Osteoblast (primary cell): Measurements from ENCODE around the gene SLC9A1. TPM values are rescaled to one million over a fixed set of nuclear protein-coding genes. Genes with fewer than 3 reads are reported as not detected.

ENCODE experiments used
- DNase-seq: peaks from one replicate; pipeline ENCODE4 v3.0.0; 2011; ENCODE audit warnings: low spot score, mixed read lengths; ENCODE audit not compliant: insufficient read length; ENCODE audit errors: missing footprints
- H2AFZ ChIP-seq: 2 replicates; pipeline ENCODE4 v1.6.0; 2011; ENCODE audit warnings: mild to moderate bottlenecking, low read length
- H3K27ac ChIP-seq: 2 replicates; pipeline ENCODE4 v1.5.1; 2011; ENCODE audit warnings: mild to moderate bottlenecking, low read depth, low read length, moderate library complexity
- H3K27me3 ChIP-seq: 2 replicates; pipeline ENCODE4 v1.6.0; 2012; ENCODE audit warnings: mild to moderate bottlenecking, control low read depth, inconsistent platforms, low read length, moderate library complexity; ENCODE audit not compliant: insufficient read depth
- H3K36me3 ChIP-seq: 2 replicates; pipeline ENCODE4 v1.5.1; 2011; ENCODE audit warnings: mild to moderate bottlenecking, low read length, control low read depth, moderate library complexity; ENCODE audit not compliant: insufficient read depth
- H3K4me1 ChIP-seq: 2 replicates; pipeline ENCODE4 v1.5.1; 2011; ENCODE audit warnings: mild to moderate bottlenecking, low read length, control low read depth, moderate library complexity; ENCODE audit not compliant: insufficient read depth
- H3K4me2 ChIP-seq: 2 replicates; pipeline ENCODE4 v1.6.0; 2011; ENCODE audit warnings: mild to moderate bottlenecking, low read length; ENCODE audit not compliant: insufficient read depth
- H3K4me3 ChIP-seq: fragments of 200-600 bp; sonication (generic); 3 replicates; pipeline ENCODE4 v1.5.1; 2012; ENCODE audit warnings: mild to moderate bottlenecking, low read length, inconsistent platforms; ENCODE audit not compliant: insufficient read depth
- H3K79me2 ChIP-seq: 2 replicates; pipeline ENCODE4 v1.6.0; 2012; ENCODE audit warnings: mild to moderate bottlenecking, low read length, control low read depth, inconsistent platforms; ENCODE audit not compliant: insufficient read depth
- H3K9me3 ChIP-seq: 2 replicates; pipeline ENCODE4 v1.5.1; 2011; ENCODE audit warnings: low read depth, low read length, control low read depth
- H4K20me1 ChIP-seq: 2 replicates; pipeline ENCODE4 v1.6.0; 2012; ENCODE audit warnings: mild to moderate bottlenecking, low read length, control low read depth; ENCODE audit not compliant: insufficient read depth
- CTCF ChIP-seq: IDR thresholded peaks from 2 replicates; pipeline ENCODE4 v1.5.1; 2011; ENCODE audit warnings: mild to moderate bottlenecking, low read depth, low read length, moderate library complexity; ENCODE audit errors: extremely low read depth
- total RNA-seq: library from RNA; depleted of rRNA; stranded (reverse); fragments of >200 nt; gene quantifications from 2 replicates; pipeline ENCODE4 v1.2.3, GENCODE V29; 2012

Gene SLC9A1
- total RNA-seq, 1 donor, result 7.6 TPM

- Histone ChIP-seq H3K27ac (no peak overlapping the region), H4K20me1 (no peaks in the 10 kb centered on the region), H3K36me3 (no peaks in the 10 kb centered on the region), H3K79me2 (no peaks in the 10 kb centered on the region), H3K4me2 (no peak overlapping the region), H3K27me3 (peaks cover 3% of the 10 kb centered on the region), H2AFZ (no peak overlapping the region), H3K4me1 (no peaks in the 10 kb centered on the region), H3K4me3 (no peak overlapping the region), H3K9me3 (peaks cover 4% of the 10 kb centered on the region)
- no peak for DNase-seq
- no peak for TF ChIP-seq CTCF
Observed at GRCh38 chr1:27086628-27087027, 68.3 kb downstream of the SLC9A1 start.

GRCh38 chr1:27086026-27086425 lies 68.9 kb downstream of the SLC9A1 start:
- no peak for DNase-seq
- no peak for TF ChIP-seq CTCF
- peaks cover 3% of the 10 kb centered on the region for H3K27me3 ChIP-seq
- H3K27ac ChIP-seq, result no peak overlapping the region
- no peak overlapping the region for H3K4me3 ChIP-seq
- H3K79me2 ChIP-seq, result no peaks in the 10 kb centered on the region
- no peak overlapping the region for H2AFZ ChIP-seq
- H3K36me3 ChIP-seq, result no peaks in the 10 kb centered on the region
- H3K4me1 ChIP-seq, result no peaks in the 10 kb centered on the region
- no peaks in the 10 kb centered on the region for H4K20me1 ChIP-seq
- H3K4me2 ChIP-seq, result no peak overlapping the region
- peaks cover 4% of the 10 kb centered on the region for H3K9me3 ChIP-seq

GRCh38 chr1:27084107-27084506 lies 70.8 kb downstream of the SLC9A1 start:
- no peak for TF ChIP-seq CTCF
- Histone ChIP-seq H3K4me2 (no peak overlapping the region), H3K27me3 (peaks cover 3% of the 10 kb centered on the region), H3K4me1 (no peaks in the 10 kb centered on the region), H3K9me3 (peaks cover 4% of the 10 kb centered on the region), H3K79me2 (no peaks in the 10 kb centered on the region), H3K27ac (no peak overlapping the region), H3K36me3 (no peaks in the 10 kb centered on the region), H4K20me1 (no peaks in the 10 kb centered on the region), H3K4me3 (no peak overlapping the region), H2AFZ (no peak overlapping the region)
- DNase-seq, result no peak

GRCh38 chr1:27077968-27078367 lies 77.0 kb downstream of the SLC9A1 start:
- Histone ChIP-seq H2AFZ (no peak overlapping the region), H3K4me3 (no peak overlapping the region), H3K27me3 (no peaks in the 10 kb centered on the region), H3K9me3 (no peaks in the 10 kb centered on the region), H4K20me1 (no peaks in the 10 kb centered on the region), H3K36me3 (no peaks in the 10 kb centered on the region), H3K79me2 (no peaks in the 10 kb centered on the region), H3K4me2 (no peak overlapping the region), H3K4me1 (no peaks in the 10 kb centered on the region), H3K27ac (no peak overlapping the region)
- TF ChIP-seq CTCF, result no peak
- no peak for DNase-seq
